ENCODE results near the gene CFAP45. TPM values are rescaled to one million over a fixed set of nuclear protein-coding genes. Genes with fewer than 3 reads are reported as not detected.
"Not testable (repeated sequence)": the region's sequence is repeated elsewhere in the genome, so short reads cannot be mapped to it uniquely, and the experiment has no call there.

CFAP45 gene
- total RNA-seq, 4 donors from 2014 or later, result 0.48 to 0.95 TPM; not detected in 2

- Histone ChIP-seq H3K9me3 (no peaks in the 10 kb centered on the region), H3K27ac (no peak overlapping the region), H3K4me3 (no peak overlapping the region), H3K4me1 (peaks cover 18 to 35% (median 19%) of the 10 kb centered on the region in 3 donors), H3K27me3 (no peaks in the 10 kb centered on the region), H3K36me3 (no peaks in the 10 kb centered on the region)
- TF ChIP-seq CTCF (IDR thresholded peaks at IDR 0.05) (no peak), POLR2A (IDR thresholded peaks at IDR 0.05) (no peak)
- no peak for DNase-seq
- intact Hi-C loops (cut with DNase I), result no loop called here
- 75 to 80% methylated on average over 3 of the region's 3 CpGs for WGBS, 2 donors
Observed at GRCh38 chr1:159902541-159902940, 2.6 kb upstream of the CFAP45 start.

GRCh38 chr1:159900755-159901360 is 893 bp upstream of the CFAP45 start:
- peak overlapping the region; percentile 77 to 89 (median 82) for H3K27ac ChIP-seq
- no peak overlapping the region for H3K4me3 ChIP-seq
- H3K27me3 ChIP-seq, result no peaks in the 10 kb centered on the region
- TF ChIP-seq POLR2A (IDR thresholded peaks at IDR 0.05), result no peak
- no peak for TF ChIP-seq CTCF (IDR thresholded peaks at IDR 0.05)
- no peaks in the 10 kb centered on the region for H3K36me3 ChIP-seq
- 40 to 52% methylated on average over 2 of the region's 2 CpGs for WGBS, 2 donors
- peaks cover 18 to 45% (median 24%) of the 10 kb centered on the region in 3 donors for H3K4me1 ChIP-seq
- H3K9me3 ChIP-seq, result no peaks in the 10 kb centered on the region
- DNase-seq, result no peak
- intact Hi-C loops (cut with DNase I), result no loop called here

GRCh38 chr1:159899634-159900033 is 331 bp downstream of the CFAP45 start:
- H3K9me3 ChIP-seq; H3K36me3 ChIP-seq; H3K27me3 ChIP-seq; intact Hi-C loops (cut with DNase I); DNase-seq: not testable (repeated sequence)
- Histone ChIP-seq H3K4me3 (peak overlapping the region in 3 of 4 donors; percentile 18 to 52 (median 31)), H3K4me1 (peaks cover 18 to 53% (median 24%) of the 10 kb centered on the region in 3 donors), H3K27ac (peak overlapping the region; percentile 77 to 89 (median 82))
- 88 to 91% methylated on average over 12 to 14 of the region's 15 CpGs for WGBS, 2 donors

GRCh38 chr1:159898527-159898926 is 1.4 kb downstream of the CFAP45 start:
- H3K4me1 ChIP-seq, result peaks cover 18 to 53% (median 24%) of the 10 kb centered on the region in 3 donors
- DNase-seq, result no peak
- no peaks in the 10 kb centered on the region for H3K9me3 ChIP-seq
- WGBS, 2 donors, result 86 to 93% methylated on average over 3 of the region's 3 CpGs
- no peaks in the 10 kb centered on the region for H3K36me3 ChIP-seq
- no peak overlapping the region for H3K4me3 ChIP-seq
- intact Hi-C loops (cut with DNase I), result no loop called here
- no peak overlapping the region for H3K27ac ChIP-seq
- H3K27me3 ChIP-seq, result no peaks in the 10 kb centered on the region
- TF ChIP-seq POLR2A (IDR thresholded peaks at IDR 0.05) (no peak), CTCF (IDR thresholded peaks at IDR 0.05) (no peak)

- TF ChIP-seq CTCF (IDR thresholded peaks at IDR 0.05) (no peak), POLR2A (IDR thresholded peaks at IDR 0.05) (no peak)
- no peak for DNase-seq
- H3K9me3 ChIP-seq, result no peaks in the 10 kb centered on the region
- no peak overlapping the region for H3K27ac ChIP-seq
- intact Hi-C loops (cut with DNase I), result no loop called here
- 75 to 82% methylated on average over 3 of the region's 3 CpGs for WGBS, 2 donors
- H3K36me3 ChIP-seq, result no peaks in the 10 kb centered on the region
- no peaks in the 10 kb centered on the region for H3K27me3 ChIP-seq
- peaks cover 18 to 53% (median 24%) of the 10 kb centered on the region in 3 donors for H3K4me1 ChIP-seq
- no peak overlapping the region for H3K4me3 ChIP-seq
Observed at GRCh38 chr1:159897962-159898361, 2.0 kb downstream of the CFAP45 start.

- Histone ChIP-seq H3K27me3 (no peaks in the 10 kb centered on the region), H3K9me3 (no peaks in the 10 kb centered on the region), H3K4me1 (peaks cover 18 to 50% (median 24%) of the 10 kb centered on the region in 3 donors), H3K4me3 (no peak overlapping the region), H3K36me3 (no peaks in the 10 kb centered on the region), H3K27ac (peak overlapping the region in 1 of 4 donors; percentile 18)
- DNase-seq, result no peak
- WGBS, 2 donors, result 19 to 70% methylated on average over 3 of the region's 3 CpGs
- intact Hi-C loops (cut with DNase I), result no loop called here
- TF ChIP-seq CTCF (IDR thresholded peaks at IDR 0.05) (no peak), POLR2A (IDR thresholded peaks at IDR 0.05) (no peak)
Observed at GRCh38 chr1:159896546-159896930, 3.4 kb downstream of the CFAP45 start.
